ENCODE data around the gene L3HYPDH.

The L3HYPDH gene

GRCh38 chr14:59483819-59484638 is at the start of gene L3HYPDH, which contains the start of gene JKAMP:
TSS of gene L3HYPDH (minus strand) at chr14:59484408. CDS start at chr14:59484316, 92 bp downstream.
TSS of gene JKAMP (plus strand) at chr14:59484517. CDS start at chr14:59484590, 73 bp downstream.
- peak; percentile 98 for DNase-seq (ENCODE audit: low read depth, low spot score)

- DNase-seq (ENCODE audit: low read depth, low spot score): no peak
Measured at GRCh38 chr14:59532419-59532818, 48.2 kb upstream of the L3HYPDH start.

- no peak for DNase-seq (ENCODE audit: low read depth, low spot score)
Measured at GRCh38 chr14:59530349-59530748, 46.1 kb upstream of the L3HYPDH start.

GRCh38 chr14:59529189-59529588 is 45.0 kb upstream of the L3HYPDH start:
- no peak for DNase-seq (ENCODE audit: low read depth, low spot score)

- no peak for DNase-seq (ENCODE audit: low read depth, low spot score)
Measured at GRCh38 chr14:59520224-59520623, 36.0 kb upstream of the L3HYPDH start.

- no peak for DNase-seq (ENCODE audit: low read depth, low spot score)
Measured at GRCh38 chr14:59511916-59512575, 27.8 kb upstream of the L3HYPDH start.

- no peak for DNase-seq (ENCODE audit: low read depth, low spot score)
Measured at GRCh38 chr14:59510966-59511365, 26.8 kb upstream of the L3HYPDH start.

GRCh38 chr14:59510001-59510400 is 25.8 kb upstream of the L3HYPDH start:
- DNase-seq (ENCODE audit: low read depth, low spot score): no peak

- no peak for DNase-seq (ENCODE audit: low read depth, low spot score)
Measured at GRCh38 chr14:59509101-59509500, 24.9 kb upstream of the L3HYPDH start.

- DNase-seq (ENCODE audit: low read depth, low spot score): no peak
Measured at GRCh38 chr14:59507752-59508103, 23.5 kb upstream of the L3HYPDH start.

- DNase-seq (ENCODE audit: low read depth, low spot score): no peak
Measured at GRCh38 chr14:59507063-59507751, 23.0 kb upstream of the L3HYPDH start.

GRCh38 chr14:59503256-59503655 is 19.0 kb upstream of the L3HYPDH start:
- no peak for DNase-seq (ENCODE audit: low read depth, low spot score)

GRCh38 chr14:59500732-59501131 is 16.5 kb upstream of the L3HYPDH start:
- no peak for DNase-seq (ENCODE audit: low read depth, low spot score)

GRCh38 chr14:59492384-59492783 is 8.2 kb upstream of the L3HYPDH start:
- no peak for DNase-seq (ENCODE audit: low read depth, low spot score)

GRCh38 chr14:59490756-59491155 is 6.5 kb upstream of the L3HYPDH start:
- no peak for DNase-seq (ENCODE audit: low read depth, low spot score)

- no peak for DNase-seq (ENCODE audit: low read depth, low spot score)
Measured at GRCh38 chr14:59484639-59485175, 499 bp upstream of the L3HYPDH start.

GRCh38 chr14:59483363-59483762 is 845 bp downstream of the L3HYPDH start:
- DNase-seq (ENCODE audit: low read depth, low spot score): no peak

- no peak for DNase-seq (ENCODE audit: low read depth, low spot score)
Measured at GRCh38 chr14:59482541-59483331, 1.5 kb downstream of the L3HYPDH start.

GRCh38 chr14:59481871-59482540 is 2.2 kb downstream of the L3HYPDH start:
- DNase-seq (ENCODE audit: low read depth, low spot score): no peak

GRCh38 chr14:59481407-59481806 is 2.8 kb downstream of the L3HYPDH start:
- no peak for DNase-seq (ENCODE audit: low read depth, low spot score)

- DNase-seq (ENCODE audit: low read depth, low spot score): no peak
Measured at GRCh38 chr14:59480166-59480565, 4.0 kb downstream of the L3HYPDH start.

All from activated naive CD8-positive, alpha-beta T cell treated with anti-CD3 and anti-CD28 coated beads, Interleukin-2, amount 50 U/mL, for 16 hours (primary cell).